GM12875 (cell line): ENCODE data around the gene TLX2.

ENCODE experiments used
- H3K4me3 ChIP-seq: one replicate; pipeline ENCODE4 v1.5.1; 2011; ENCODE audit warnings: low read depth, low read length, control low read depth
- TF ChIP-seq, protein P1 (sequence below): IDR thresholded peaks from 2 replicates; pipeline ENCODE4 v1.5.1; 2011; ENCODE audit warnings: low read depth, mild to moderate bottlenecking, control low read depth, inconsistent platforms, low read length, moderate library complexity, borderline replicate concordance; ENCODE audit not compliant: insufficient read depth

The TLX2 gene

GRCh38 chr2:74566076-74566753 lies 52.0 kb downstream of the TLX2 start:
- no peak overlapping the region for H3K4me3 ChIP-seq
- TF ChIP-seq, protein P1, sequence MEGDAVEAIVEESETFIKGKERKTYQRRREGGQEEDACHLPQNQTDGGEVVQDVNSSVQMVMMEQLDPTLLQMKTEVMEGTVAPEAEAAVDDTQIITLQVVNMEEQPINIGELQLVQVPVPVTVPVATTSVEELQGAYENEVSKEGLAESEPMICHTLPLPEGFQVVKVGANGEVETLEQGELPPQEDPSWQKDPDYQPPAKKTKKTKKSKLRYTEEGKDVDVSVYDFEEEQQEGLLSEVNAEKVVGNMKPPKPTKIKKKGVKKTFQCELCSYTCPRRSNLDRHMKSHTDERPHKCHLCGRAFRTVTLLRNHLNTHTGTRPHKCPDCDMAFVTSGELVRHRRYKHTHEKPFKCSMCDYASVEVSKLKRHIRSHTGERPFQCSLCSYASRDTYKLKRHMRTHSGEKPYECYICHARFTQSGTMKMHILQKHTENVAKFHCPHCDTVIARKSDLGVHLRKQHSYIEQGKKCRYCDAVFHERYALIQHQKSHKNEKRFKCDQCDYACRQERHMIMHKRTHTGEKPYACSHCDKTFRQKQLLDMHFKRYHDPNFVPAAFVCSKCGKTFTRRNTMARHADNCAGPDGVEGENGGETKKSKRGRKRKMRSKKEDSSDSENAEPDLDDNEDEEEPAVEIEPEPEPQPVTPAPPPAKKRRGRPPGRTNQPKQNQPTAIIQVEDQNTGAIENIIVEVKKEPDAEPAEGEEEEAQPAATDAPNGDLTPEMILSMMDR = no peak

- TF ChIP-seq, protein P1 = no peak
These were observed 52.5 kb downstream of the TLX2 start for GRCh38 chr2:74566754-74567085.

More at GRCh38 chr2:74566754-74567085, 52.5 kb downstream of the TLX2 start:
- no peak overlapping the region for H3K4me3 ChIP-seq
